Esophagus muscularis mucosa (tissue), 4 donors: ENCODE data around the gene IDH3G. TPM values are rescaled to one million over a fixed set of nuclear protein-coding genes. Genes with fewer than 3 reads are reported as not detected.

Source experiments
- DNase-seq: peaks from one replicate; pipeline ENCODE4 v3.0.0-alpha.2; 2017; ENCODE audit errors: extremely low spot score
- H3K27ac ChIP-seq, 4 donors: fragments of 200-600 bp; sonication (generic); replicated peaks in 1 of 4; 1 replicate in 3 of 4; 2 replicates in 1 of 4; pipeline ENCODE4 v1.5.1; 2016 to 2019; ENCODE audit warnings: mild to moderate bottlenecking in 1 of 4
- H3K27me3 ChIP-seq, 4 donors: fragments of 200-600 bp; sonication (generic); one replicate each; pipeline versions ENCODE4 v1.5.1 to v1.6.0; 2016 to 2019
- H3K36me3 ChIP-seq, 4 donors: fragments of 200-600 bp; sonication (generic); one replicate each; pipeline ENCODE4 v1.5.1; 2016 to 2019
- H3K4me1 ChIP-seq, 4 donors: fragments of 200-600 bp; sonication (generic); one replicate each; pipeline ENCODE4 v1.5.1; 2016 to 2019
- H3K4me3 ChIP-seq, 4 donors: fragments of 200-600 bp; sonication (generic); 1 replicate in 2 of 4; 2 replicates in 2 of 4; pipeline ENCODE4 v1.5.1; 2016 to 2019; ENCODE audit warnings: mild to moderate bottlenecking in 4 of 4, moderate library complexity in 1 of 4
- H3K9me3 ChIP-seq, 4 donors: fragments of 200-600 bp; sonication (generic); 1 replicate in 3 of 4; 2 replicates in 1 of 4; pipeline ENCODE4 v1.5.1; 2016 to 2019
- CTCF ChIP-seq, 3 experiments: fragments of 200-600 bp in 2 of 3; fragments of 450-650 bp in 1 of 3; sonication (generic) in 2 of 3; IDR thresholded peaks; one replicate each; pipeline ENCODE4 v1.5.1; 2017 to 2019; ENCODE audit warnings: antibody characterized with exemption in 3 of 3, mild to moderate bottlenecking in 2 of 3, moderate library complexity in 1 of 3
- EP300 ChIP-seq: sonication (generic); formaldehyde crosslinking; IDR thresholded peaks from one replicate; pipeline ENCODE4 v1.6.1; 2017; ENCODE audit warnings: antibody characterized with exemption
- POLR2A ChIP-seq: fragments of 450-650 bp; IDR thresholded peaks from one replicate; pipeline ENCODE4 v1.6.1; 2017; ENCODE audit warnings: antibody characterized with exemption, moderate library complexity, mild to moderate bottlenecking, low read depth
- POLR2AphosphoS5 ChIP-seq, 2 donors: sonication (generic); formaldehyde crosslinking; IDR thresholded peaks; one replicate each; pipeline ENCODE4 v1.6.1; 2017; ENCODE audit warnings: antibody characterized with exemption in 2 of 2
- WGBS: methylation state at CpG from one replicate; pipeline ENCODE4 v1.1.5; 2018; 5-methylcytosine and 5-hydroxymethylcytosine counted together
- intact Hi-C: fragments of 100-400 bp; cut with DNase I; formaldehyde crosslinking; loops from one replicate; pipeline ENCODE4 v1.15.1; 2023
- total RNA-seq, 4 donors: library from RNA; depleted of rRNA; stranded (reverse); fragments of >200 nt; gene quantifications; one replicate each; pipeline versions ENCODE4 v1.1.0 to v1.2.1, GENCODE V29; 2016

Gene IDH3G
- total RNA-seq: 10 to 100 TPM; 52.3 to 76.3 (median 70.3) TPM

GRCh38 chrX:153794018-153794896, at the start of gene IDH3G, which contains the start of gene SSR4:
Gene IDH3G (minus strand): TSS chrX:153794375. CDS start chrX:153794326, 49 bp downstream.
Gene SSR4 (plus strand): TSS chrX:153794668. CDS start chrX:153794688, 20 bp downstream.
- intact Hi-C loops: no loop called here
- TF ChIP-seq POLR2AphosphoS5 (IDR thresholded peaks at IDR 0.05): peak; percentile 80 to 85
- TF ChIP-seq CTCF (IDR thresholded peaks at IDR 0.05): peak in 1 of 3 experiments; percentile 14
- no peak for TF ChIP-seq EP300
- no peak for TF ChIP-seq POLR2A

GRCh38 chrX:153836921-153837320, 42.7 kb upstream of the IDH3G start:
- Histone ChIP-seq H3K27me3 (peaks cover 0 to 8% (median 0%) of the 10 kb centered on the region in 4 donors), H3K27ac (no peak overlapping the region), H3K9me3 (no peaks in the 10 kb centered on the region), H3K4me3 (no peak overlapping the region), H3K36me3 (no peaks in the 10 kb centered on the region), H3K4me1 (no peaks in the 10 kb centered on the region)
- 88% methylated on average over 6 of the region's 6 CpGs for WGBS
- no peak for DNase-seq
- TF ChIP-seq CTCF (IDR thresholded peaks at IDR 0.05) (no peak), POLR2A (no peak), POLR2AphosphoS5 (IDR thresholded peaks at IDR 0.05) (no peak), EP300 (no peak)
- intact Hi-C loops: no loop called here

More at GRCh38 chrX:153794018-153794896, at the start of gene IDH3G, which contains the start of gene SSR4:
- peak within 1 kb of the TSS; percentile 65 to 81 (median 70) for H3K4me3 ChIP-seq
- H3K27ac ChIP-seq: peak within 1 kb of the TSS; percentile 92 to 96 (median 94)
- peaks cover 0 to 42% (median 32%) of the 10 kb centered on the region in 4 donors for H3K36me3 ChIP-seq
- DNase-seq: peak; percentile 95
- peaks cover 17 to 63% (median 51%) of the 10 kb centered on the region in 4 donors for H3K4me1 ChIP-seq
- 44% methylated on average over 30 of the region's 92 CpGs for WGBS
- peaks cover 0 to 26% (median 0%) of the 10 kb centered on the region in 4 donors for H3K9me3 ChIP-seq
- no peaks in the 10 kb centered on the region for H3K27me3 ChIP-seq

GRCh38 chrX:153832728-153833127, 38.6 kb upstream of the IDH3G start:
- no peaks in the 10 kb centered on the region for H3K36me3 ChIP-seq
- no peaks in the 10 kb centered on the region for H3K9me3 ChIP-seq
- H3K4me3 ChIP-seq: no peak overlapping the region
- DNase-seq: no peak
- intact Hi-C loops: no loop called here
- TF ChIP-seq POLR2A: no peak
- TF ChIP-seq CTCF (IDR thresholded peaks at IDR 0.05): no peak
- no peak for TF ChIP-seq POLR2AphosphoS5 (IDR thresholded peaks at IDR 0.05)
- TF ChIP-seq EP300: no peak
- peaks cover 10 to 32% (median 25%) of the 10 kb centered on the region in 4 donors for H3K4me1 ChIP-seq
- peaks cover 0 to 5% (median 0%) of the 10 kb centered on the region in 4 donors for H3K27me3 ChIP-seq
- WGBS: 88% methylated on average over 1 of the region's 10 CpGs
- no peak overlapping the region for H3K27ac ChIP-seq

GRCh38 chrX:153831429-153832150, 37.4 kb upstream of the IDH3G start:
- no peak for DNase-seq
- Histone ChIP-seq H3K4me1 (peaks cover 10 to 33% (median 25%) of the 10 kb centered on the region in 4 donors), H3K36me3 (no peaks in the 10 kb centered on the region), H3K27me3 (peaks cover 0 to 5% (median 0%) of the 10 kb centered on the region in 4 donors), H3K9me3 (no peaks in the 10 kb centered on the region), H3K4me3 (no peak overlapping the region), H3K27ac (no peak overlapping the region)
- TF ChIP-seq EP300: no peak
- no peak for TF ChIP-seq CTCF (IDR thresholded peaks at IDR 0.05)
- TF ChIP-seq POLR2AphosphoS5 (IDR thresholded peaks at IDR 0.05): no peak
- TF ChIP-seq POLR2A: no peak
- intact Hi-C loops: no loop called here
- 73% methylated on average over 23 of the region's 23 CpGs for WGBS
